ENCODE results near the gene CDY2A.
"Not testable (repeated sequence)": the region's sequence is repeated elsewhere in the genome, so short reads cannot be mapped to it uniquely, and the experiment has no call there.

The CDY2A gene

GRCh38 chrY:18025487-18025886 is at the start of gene CDY2A:
TSS of gene CDY2A (plus strand) at chrY:18025787. CDS start at chrY:18026115, 328 bp downstream.
- not testable (repeated sequence) for H3K27ac ChIP-seq; H3K4me3 ChIP-seq; DNase-seq (ENCODE audit: low spot score)

GRCh38 chrY:17997586-17997985 is 28.0 kb upstream of the CDY2A start:
- not testable (repeated sequence) for DNase-seq (ENCODE audit: low spot score); H3K27ac ChIP-seq; H3K4me3 ChIP-seq

- H3K27ac ChIP-seq; DNase-seq (ENCODE audit: low spot score); H3K4me3 ChIP-seq: not testable (repeated sequence)
Measured at GRCh38 chrY:17998266-17998665, 27.3 kb upstream of the CDY2A start.

GRCh38 chrY:18023897-18024296 is 1.7 kb upstream of the CDY2A start:
- not testable (repeated sequence) for H3K27ac ChIP-seq; DNase-seq (ENCODE audit: low spot score); H3K4me3 ChIP-seq

GRCh38 chrY:18028845-18029244 is 3.3 kb downstream of the CDY2A start:
- DNase-seq (ENCODE audit: low spot score); H3K4me3 ChIP-seq; H3K27ac ChIP-seq: not testable (repeated sequence)

- DNase-seq (ENCODE audit: low spot score); H3K4me3 ChIP-seq: not testable (repeated sequence)
Measured at GRCh38 chrY:18030178-18030577, 4.6 kb downstream of the CDY2A start.

GRCh38 chrY:18034100-18034814 is 8.7 kb downstream of the CDY2A start:
- not testable (repeated sequence) for DNase-seq (ENCODE audit: low spot score); H3K4me3 ChIP-seq; H3K27ac ChIP-seq

More at GRCh38 chrY:18030178-18030577, 4.6 kb downstream of the CDY2A start:
- H3K27ac ChIP-seq, result not testable (repeated sequence)

GRCh38 chrY:18034864-18035263 is 9.3 kb downstream of the CDY2A start:
- H3K4me3 ChIP-seq; DNase-seq (ENCODE audit: low spot score); H3K27ac ChIP-seq: not testable (repeated sequence)

GRCh38 chrY:18044990-18045389 is 19.4 kb downstream of the CDY2A start:
- not testable (repeated sequence) for H3K27ac ChIP-seq; DNase-seq (ENCODE audit: low spot score); H3K4me3 ChIP-seq

- not testable (repeated sequence) for H3K27ac ChIP-seq; DNase-seq (ENCODE audit: low spot score); H3K4me3 ChIP-seq
Measured at GRCh38 chrY:18048149-18049040, 22.8 kb downstream of the CDY2A start.

GRCh38 chrY:18049061-18049460 is 23.5 kb downstream of the CDY2A start:
- not testable (repeated sequence) for DNase-seq (ENCODE audit: low spot score); H3K4me3 ChIP-seq; H3K27ac ChIP-seq

GRCh38 chrY:18056473-18056872 is 30.9 kb downstream of the CDY2A start:
- H3K27ac ChIP-seq; DNase-seq (ENCODE audit: low spot score); H3K4me3 ChIP-seq: not testable (repeated sequence)

GRCh38 chrY:18073464-18073863 is 47.9 kb downstream of the CDY2A start:
- not testable (repeated sequence) for DNase-seq (ENCODE audit: low spot score); H3K4me3 ChIP-seq; H3K27ac ChIP-seq

Data from coronary artery (tissue), 2 donors.